GM18909 (cell line): ENCODE results near the gene LPXN.

Source experiments
- ATAC-seq: cut with Tn5 transposase; IDR thresholded peaks from one replicate; pipeline ENCODE4 v1.9.1; 2021; ENCODE audit warnings: mild to moderate bottlenecking; ENCODE audit not compliant: unreplicated experiment, poor library complexity

LPXN gene

DNA sequence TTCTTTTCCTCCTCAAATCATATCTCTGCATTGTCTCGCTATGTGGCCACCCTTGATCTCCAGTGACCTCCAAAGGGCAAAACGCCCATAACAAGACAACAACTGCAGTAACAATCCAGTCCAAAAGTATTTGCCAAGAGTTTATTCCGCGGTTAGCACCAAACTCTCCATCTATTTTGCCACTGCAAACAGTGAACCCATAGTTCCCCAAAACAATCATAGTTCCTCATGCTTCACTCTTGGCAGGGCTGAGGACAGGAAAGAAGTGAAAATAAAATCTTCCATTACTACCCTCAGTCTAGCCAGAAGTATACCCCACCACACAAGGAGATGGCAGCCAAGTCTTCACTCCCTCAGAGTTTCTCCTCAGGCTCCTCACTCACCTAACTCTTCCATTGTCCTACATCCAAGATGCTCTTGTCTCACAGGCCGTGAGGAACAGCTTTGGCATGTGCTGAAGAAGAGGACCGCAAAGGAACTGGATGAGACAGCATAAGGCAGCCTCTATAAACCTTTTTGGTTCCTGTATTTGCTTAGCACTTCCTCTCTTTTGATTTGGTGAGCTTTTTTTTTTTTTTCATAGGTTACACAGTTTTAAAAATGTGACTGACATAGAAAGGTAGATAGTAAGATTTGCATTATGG lies at the start of gene LPXN:
TSS of gene LPXN (minus strand) at position 480 of the 644 bp plus-strand sequence. CDS start at position 396, 84 bp downstream.
- no peak for ATAC-seq

DNA sequence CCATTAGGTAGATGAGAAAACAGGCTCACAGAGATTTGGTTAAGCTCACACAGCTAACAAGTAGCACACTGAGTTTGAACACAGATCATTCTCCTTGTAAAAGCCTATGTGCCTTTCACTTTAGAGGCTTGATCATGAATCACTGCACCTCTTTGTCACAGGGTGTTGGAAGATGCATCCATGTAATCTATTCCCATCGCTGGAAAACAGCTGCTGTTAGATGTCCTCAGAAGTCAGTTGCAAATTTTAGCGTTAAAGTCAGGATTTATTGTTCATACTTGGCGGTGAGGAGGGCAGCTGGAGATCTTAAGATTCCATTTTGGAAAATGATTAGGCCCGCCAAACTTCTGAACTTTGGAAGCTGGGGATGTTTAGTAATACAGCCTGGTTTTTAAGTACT lies 49.4 kb upstream of the LPXN start:
- ATAC-seq = no peak

DNA sequence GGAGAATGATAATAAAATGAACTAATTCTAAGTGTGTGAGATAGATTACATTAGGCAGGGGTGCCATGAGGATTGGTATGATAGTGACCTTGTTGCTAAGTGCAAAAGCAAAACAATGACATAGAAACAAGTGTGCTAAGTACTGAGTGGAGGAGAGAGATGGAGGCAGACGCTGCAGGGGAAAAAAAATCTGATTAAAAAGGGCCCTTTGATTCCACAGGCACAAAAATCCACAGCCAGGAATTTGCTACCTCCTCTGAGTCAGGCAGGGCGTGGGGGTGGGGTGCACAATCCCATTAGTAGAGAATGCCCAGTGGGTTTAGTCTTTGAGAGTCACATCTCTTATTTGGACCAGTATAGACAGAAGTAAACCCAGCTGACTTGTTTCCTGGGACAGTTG lies 46.7 kb upstream of the LPXN start, which contains the start of gene CNTF:
TSS of gene CNTF (plus strand) at position 322 of the 400 bp plus-strand sequence. CDS start 88 bp downstream, outside the sequence.
- ATAC-seq = no peak

DNA sequence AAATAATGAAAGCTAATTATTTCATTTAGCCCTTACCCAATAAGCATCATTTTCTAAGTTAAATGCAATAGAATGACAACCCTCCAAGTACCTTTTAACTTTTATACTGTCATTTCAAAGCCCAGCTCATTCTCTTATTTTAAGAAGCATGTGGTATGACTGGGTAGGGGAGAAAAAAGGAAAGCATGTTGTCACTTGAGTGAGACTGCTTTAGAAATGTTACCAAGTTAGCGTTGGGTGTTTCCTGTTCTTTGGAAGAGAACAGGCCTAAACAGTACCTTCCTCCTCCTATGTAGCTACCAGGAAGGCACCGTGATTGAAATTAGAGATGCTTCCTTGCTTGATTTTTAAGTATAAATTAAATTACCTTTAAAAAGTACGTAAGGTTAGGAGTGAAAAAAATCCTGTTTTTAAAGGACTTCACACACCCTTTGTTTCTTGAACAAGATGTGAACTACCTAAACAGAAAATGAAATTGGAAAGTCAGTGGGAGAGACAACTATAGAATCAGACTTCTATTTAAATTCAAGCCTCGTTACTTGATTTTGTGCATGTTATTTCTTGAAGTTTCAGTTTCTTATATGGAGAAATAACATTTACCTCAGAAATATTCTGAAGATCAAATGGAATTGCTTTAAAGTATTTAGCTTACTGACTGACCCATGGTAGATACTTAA lies 46.1 kb upstream of the LPXN start:
- ATAC-seq = no peak

DNA sequence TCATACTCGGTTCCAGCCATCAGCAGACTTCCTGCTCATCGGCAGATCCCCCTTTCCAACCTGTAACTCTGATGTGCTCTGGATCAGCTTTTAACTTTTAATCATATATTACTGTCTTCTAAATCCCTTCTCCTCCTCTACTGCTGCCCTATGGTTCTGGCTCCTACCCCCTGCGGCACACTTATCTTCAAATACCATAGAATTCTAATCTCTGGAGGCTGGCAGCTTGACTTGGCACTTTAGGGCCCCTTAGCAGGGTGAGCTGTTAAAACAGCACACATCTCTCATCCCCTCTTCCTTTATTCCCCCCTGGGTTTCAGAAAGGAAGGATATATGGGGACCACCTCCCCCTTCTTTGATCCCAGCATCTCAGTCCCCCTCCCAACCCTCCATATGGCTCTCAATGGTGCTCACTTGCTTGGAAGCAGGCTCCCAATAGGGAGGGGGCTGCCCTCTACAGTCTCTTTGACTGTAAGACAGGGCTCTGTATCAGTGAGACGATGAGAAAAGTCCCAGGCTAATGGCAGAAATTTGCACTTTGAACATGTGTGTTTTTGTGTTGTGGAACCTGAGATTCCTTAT lies 42.4 kb upstream of the LPXN start:
- no peak for ATAC-seq

DNA sequence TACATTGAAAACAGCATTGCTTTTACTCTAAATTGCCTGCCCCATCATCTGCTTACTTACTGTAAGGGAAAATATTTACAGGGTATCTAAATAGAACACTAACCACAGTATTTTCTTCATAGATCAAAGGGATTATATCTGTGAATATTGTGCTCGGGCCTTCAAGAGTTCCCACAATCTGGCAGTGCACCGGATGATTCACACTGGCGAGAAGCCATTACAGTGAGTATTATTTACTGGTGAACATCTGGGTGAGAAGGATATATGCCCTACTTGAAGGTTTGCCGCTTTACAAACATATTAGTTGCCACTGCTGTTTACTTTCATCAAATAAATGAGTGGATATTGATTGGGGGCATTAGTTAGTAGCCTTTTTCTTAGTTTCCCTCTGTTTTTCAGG lies 40.9 kb upstream of the LPXN start:
- no peak for ATAC-seq

DNA sequence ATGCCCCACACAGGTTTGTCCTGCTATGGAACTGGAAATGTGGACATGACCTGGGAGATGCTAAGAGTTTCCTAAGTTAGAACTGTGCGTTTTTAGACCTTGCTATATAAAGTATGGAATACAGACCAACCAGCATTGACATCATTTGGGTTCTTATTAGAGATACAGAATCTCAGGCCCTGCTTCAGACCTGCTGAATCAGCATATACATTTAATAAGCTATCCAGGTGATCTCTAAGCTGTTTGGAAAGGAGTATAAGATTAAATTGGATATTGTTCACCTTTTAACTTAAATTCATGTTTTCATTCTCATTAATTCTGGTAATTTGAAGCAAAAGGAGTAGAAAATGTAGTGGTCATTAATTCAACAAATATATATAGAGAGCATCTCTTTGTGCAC lies 39.9 kb upstream of the LPXN start:
- no peak for ATAC-seq

DNA sequence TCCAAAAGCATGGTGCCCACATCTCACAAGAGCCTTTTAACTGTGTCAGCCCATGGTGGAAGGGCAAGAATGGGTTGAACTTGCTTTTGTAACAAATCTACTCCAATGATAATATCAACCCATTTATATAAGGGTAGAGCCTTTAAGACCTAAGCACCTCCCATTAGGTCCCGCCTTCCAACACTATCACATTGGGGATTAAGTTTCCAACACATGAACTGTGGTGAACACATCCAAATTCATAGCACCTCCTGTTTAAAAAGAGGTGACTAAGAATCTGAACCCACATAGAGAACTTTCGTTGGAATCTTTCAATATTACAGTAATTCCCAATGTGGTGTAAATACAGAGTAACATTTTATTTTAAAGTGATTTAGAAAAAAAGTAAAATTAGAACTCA lies 37.6 kb upstream of the LPXN start:
- ATAC-seq = no peak

DNA sequence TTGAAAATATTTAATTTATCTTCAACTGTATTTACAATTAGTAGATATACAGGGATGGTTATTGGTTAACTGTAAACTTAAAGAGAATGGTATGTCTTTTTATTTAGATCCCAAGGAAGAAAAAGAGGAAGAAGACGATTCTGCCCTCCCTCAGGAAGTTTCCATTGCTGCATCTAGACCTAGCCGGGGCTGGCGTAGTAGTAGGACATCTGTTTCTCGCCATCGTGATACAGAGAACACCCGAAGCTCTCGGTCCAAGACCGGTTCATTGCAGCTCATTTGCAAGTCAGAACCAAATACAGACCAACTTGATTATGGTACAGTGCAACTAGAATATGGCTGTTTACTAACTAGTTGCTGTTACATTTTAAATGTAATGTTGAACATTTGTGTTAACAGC lies 34.1 kb upstream of the LPXN start:
- no peak for ATAC-seq

DNA sequence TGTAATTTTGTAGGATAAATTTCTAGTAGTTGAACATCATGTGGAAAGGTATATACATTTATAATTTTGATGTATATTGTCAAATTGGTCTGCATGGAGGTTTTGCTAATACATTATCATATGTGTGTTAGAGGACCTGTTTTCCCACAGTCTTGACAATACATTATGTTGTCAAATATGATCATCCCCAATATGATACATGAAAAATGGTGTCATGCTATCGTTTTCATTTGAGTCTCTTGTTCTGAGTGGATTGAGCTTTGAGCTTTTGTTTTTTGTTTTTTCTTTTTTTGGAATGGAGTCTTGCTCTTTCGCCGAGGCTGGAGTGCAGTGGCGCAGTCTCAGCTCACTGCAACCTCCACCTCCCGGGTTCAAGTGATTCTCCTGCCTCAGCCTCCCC lies 32.7 kb upstream of the LPXN start:
- no peak for ATAC-seq

DNA sequence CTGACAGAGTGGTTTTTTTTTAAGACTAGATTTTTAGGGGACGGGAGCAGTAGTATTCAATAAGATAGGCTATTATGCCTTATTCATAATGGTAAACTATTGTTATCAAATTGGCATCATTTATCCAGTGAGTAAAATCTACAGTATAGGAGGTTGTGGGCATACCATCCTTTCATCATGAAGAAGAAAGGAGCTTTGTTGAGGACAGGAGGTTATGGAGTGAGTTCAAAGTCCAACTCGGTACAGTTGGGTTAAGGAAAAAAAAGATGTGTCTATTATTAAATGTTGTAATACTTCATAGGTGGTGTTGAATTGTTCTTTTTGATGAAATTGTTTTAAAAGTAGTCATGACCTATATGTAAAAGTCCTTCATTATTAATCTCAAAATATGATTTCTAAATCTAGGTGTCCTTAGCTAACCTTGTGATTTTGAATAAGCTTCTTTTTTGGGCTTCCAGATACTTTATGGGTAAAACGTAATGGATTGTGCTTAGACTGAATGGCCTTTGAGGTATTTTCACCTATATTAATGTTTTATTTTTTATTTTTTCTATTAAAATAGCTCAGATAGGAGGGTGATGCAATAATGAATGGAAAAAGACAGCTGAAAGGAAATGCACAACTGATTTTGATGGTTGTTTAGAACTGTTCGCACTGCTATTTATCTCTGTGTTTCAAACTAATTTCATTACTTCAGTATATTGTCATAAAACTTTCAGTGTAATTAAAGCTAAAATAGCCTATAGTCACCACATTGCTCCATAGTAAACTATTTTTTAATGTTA lies 31.5 kb upstream of the LPXN start:
- no peak for ATAC-seq

DNA sequence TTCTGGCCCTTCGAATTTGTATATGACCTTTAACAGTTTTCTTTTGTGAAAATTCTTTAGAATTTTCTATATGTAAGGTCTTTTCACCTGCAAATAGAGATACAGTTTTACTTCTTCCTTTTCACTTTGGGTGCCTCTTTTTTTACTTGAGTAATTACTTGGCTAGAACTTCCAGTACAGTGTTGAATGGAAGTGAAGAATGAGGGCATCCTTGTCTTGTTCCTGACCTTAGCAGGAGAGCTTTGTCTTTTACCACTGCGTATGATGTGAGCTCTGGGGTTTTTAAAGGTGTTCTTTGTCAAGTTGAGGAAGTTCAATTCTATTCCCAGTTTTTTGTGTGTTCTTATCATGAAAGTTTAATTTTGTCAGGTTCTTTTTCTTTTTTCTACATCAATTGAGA lies 24.9 kb upstream of the LPXN start:
- no peak for ATAC-seq

DNA sequence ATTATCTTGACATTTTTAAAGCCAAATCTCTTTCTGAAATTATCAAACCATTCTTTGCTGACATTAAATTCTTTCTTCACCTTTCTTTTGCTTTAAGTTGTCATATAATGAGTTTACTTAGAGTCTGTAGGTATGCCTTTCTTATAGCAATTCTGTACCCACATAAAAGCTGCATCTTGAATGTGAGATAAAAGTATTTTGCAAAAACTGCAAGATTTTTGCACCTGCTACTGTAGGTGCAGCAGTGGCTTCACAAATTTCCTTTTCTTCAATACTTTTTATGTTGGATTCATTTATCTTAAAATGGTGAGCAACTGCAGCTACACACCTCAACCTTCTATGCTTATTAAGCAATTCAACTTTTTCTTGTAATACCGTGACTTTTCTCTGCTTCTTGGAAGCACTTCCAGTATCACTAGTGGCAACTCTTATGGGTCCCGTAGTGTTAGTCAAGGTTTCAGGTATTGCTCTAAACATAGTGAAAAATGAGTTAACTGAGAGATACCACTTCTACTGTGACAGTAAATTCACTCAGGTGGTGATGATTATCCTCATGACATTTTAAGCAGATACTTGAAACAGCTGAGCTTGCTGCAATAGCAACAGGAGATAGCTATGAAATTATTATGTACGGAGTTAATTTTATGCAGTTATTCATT lies 22.0 kb upstream of the LPXN start:
- ATAC-seq = no peak

DNA sequence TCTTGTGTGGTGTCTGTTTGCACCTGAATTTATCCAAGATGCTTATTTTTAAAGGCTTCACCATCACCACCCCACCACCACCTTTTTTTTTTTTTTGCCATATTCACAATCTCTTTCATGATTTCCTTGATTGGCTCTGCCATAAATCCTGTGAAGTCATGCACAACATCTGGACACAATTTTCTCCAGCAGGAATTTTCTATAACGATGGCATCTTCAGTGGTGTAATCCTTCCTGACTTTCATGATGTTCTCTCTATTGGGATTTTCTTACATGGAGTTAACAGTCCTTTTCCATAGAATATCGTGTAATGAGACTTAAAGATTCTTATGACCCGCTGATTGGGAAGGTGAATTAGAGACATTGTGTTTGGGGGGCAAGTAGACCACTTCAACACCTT lies 21.0 kb upstream of the LPXN start:
- no peak for ATAC-seq

DNA sequence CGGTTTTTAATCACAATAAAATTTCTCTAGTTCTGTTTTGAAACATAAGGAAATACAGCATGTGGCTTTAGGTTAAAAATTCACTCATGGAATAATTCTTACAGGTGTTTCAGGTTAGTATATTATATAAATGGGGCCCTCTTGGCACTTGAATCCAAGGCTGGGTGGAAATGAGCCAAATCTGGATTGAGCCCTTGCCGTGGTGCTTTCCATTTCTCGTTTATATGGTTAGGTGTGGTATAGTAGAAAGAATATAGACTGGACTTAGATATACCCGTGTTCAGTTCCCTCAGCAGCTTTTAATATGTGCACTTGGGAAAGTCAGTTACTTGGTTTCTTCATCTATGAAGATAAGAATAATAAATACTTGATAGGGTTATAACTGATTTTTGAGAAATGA lies 19.2 kb upstream of the LPXN start:
- no peak for ATAC-seq

DNA sequence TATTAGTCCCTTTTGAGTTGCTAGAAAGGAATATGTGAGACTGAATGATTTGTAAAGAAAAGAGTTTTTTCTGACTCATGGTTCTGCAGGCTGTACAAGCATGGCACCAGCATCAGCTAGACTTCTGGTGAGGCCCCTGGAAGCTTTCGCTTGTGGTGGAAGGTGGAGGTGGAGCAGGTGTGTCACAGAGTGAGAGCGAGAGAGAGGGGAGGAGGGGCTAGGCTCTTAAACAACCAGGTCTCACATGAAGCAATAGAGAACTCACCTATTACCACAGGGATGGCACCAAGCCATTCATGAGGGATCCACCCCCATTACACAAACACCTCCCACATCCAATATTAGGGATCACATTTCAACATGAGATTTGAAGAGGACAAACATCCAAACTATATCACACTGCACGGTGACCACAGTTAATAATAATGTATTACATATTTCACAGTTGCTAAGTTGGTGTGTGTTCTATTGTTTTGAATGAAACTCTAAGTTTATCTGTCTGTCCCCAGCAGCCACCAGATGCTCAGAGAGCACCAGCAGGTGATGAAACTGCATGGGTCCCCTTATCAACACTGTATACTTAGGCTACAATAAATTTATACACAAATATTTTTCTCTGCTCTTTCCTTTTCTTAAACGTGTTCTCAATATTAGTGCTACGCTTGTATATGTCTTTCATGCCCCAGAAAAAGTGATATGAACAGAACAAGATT lies 17.3 kb upstream of the LPXN start:
- no peak for ATAC-seq

DNA sequence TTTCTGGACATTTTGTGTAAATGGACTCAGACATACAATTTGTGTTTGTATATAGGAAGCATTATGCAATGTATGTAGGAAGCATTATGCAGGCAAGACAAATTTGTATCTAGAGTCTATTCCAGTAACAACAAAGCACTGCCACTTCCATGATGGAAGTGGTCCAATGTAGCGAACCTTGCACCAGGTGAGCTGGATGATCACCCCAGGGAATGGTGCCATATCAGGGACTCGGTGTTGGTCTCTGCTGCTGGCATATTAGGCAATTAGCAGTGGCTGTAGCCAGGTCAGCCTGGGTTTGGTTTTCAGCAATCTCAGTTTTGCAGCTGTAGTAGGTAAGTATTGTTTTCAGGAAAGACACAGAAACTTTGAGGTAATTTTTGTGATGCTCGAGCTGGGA lies 16.0 kb upstream of the LPXN start:
- no peak for ATAC-seq

DNA sequence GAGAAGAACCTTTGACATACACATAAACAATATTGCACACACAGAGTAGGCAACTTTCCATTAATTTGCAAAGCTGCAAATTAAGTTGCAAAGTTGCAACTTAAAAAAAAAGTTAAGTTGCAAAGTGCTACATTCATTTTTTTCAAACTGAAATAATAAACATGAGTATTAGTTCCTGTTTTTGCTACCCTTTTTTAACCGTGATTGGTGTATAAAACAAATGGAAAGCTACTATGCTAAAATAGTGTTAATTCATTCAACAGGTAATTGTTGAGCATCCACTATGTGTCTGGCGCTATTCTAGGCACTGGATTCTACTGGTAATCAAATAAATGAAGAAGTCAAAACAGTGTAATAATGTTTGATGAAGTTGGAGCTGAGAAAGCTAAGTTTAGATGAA lies 11.3 kb upstream of the LPXN start:
- ATAC-seq = no peak

DNA sequence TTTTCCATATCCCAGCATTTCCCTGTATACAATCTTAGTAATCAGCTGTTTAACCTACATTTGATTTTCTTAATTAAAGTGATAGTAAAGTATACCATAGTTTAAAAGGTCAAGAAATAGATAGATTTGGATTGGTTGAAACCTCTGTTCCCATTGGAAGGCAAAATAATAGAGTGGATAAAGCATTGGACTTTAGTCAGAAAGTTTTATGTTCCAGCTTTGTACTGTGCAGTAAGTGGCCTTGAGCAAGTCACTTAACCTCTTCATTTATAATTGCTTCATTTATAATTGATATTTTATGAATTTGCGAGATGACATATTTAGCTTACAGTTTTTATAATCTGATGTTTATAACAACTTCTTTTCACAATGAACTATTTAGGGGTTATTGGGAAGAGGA lies 6.8 kb upstream of the LPXN start:
- no peak for ATAC-seq

DNA sequence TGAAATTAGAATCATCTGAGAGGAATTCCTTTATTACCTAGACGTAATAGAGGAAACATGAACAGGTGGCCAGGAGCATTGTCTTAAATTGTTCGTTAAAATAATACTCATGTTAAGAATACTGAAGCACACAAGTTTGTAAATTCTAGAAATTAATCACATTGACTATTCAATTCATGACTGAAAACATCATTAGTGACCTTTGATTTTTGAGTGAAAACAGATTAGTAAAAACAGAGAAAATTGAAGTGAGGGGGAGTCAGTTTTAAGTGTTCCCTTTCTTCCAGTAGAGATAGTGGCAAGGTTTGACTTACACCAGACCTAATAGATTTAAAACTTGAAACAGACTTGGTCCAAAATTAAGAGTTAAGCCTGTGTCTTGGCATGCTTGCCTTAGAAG lies 4.7 kb upstream of the LPXN start:
- no peak for ATAC-seq
